ENCODE measurements around the gene ASB1.

- TF ChIP-seq CTCF (IDR thresholded peaks at IDR 0.05) (no peak), POLR2A (IDR thresholded peaks at IDR 0.05) (no peak), POLR2AphosphoS5 (IDR thresholded peaks at IDR 0.05) (no peak), EP300 (IDR thresholded peaks at IDR 0.05) (no peak)
These were observed 67.8 kb downstream of the ASB1 start for GRCh38 chr2:238494573-238494961.
